GM18909 (cell line): ENCODE results near the gene PIK3R6.

Experiments used
- ATAC-seq: cut with Tn5 transposase; IDR thresholded peaks from one replicate; pipeline ENCODE4 v1.9.1; 2021; ENCODE audit warnings: mild to moderate bottlenecking; ENCODE audit not compliant: unreplicated experiment, poor library complexity

PIK3R6 gene

DNA sequence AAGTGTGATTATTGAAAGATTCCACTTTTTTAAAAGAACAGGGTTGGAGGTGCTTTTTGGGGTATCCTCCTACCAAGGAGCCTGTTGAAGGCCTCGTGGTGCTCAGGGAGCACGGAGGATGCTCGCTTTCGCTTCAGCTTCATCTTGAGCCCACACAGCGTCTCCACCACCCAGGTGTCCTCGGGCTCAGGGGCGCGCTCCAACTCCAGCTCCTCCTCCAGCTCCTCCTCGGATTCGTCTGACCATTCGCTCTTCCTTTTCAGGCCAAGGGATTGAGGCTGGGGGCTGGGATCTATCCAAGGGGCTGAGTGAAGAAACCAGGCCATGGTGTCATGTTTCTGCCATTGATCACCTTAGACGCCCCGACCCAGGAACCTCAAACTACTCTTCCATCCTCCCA lies 110.3 kb downstream of the PIK3R6 start:
- ATAC-seq = no peak

DNA sequence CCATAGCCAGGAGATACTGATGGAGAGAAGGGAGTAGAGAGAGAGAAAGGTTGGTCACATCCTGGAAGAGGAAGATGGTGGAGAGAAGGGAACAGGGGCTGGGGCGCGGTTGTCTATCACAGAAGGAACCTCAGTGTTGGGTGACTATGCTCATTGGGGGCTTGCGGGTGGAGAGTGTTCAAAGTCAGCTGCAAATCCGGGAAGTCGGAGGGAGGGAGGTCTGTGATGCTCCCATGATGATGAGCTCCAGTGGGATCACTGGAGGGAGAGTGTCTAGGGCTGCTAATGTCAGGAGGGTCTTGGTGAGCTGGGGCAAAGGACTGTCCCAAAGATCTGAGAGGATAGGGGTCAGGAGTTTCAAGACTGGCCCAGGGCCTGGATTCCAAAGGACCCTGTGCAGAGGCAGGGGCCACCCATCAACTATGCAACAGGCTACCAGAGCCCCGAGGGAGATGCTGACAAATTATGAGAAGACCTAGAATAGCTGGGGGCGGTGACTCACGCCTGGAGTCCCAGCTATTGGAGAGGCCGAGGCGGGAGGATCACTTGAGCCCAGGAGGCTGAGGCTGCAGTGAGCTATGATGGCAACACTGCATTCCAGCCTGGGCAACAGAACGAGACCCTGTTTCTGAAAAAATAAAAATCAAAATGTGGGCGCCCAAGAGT lies 111.8 kb downstream of the PIK3R6 start:
- no peak for ATAC-seq

DNA sequence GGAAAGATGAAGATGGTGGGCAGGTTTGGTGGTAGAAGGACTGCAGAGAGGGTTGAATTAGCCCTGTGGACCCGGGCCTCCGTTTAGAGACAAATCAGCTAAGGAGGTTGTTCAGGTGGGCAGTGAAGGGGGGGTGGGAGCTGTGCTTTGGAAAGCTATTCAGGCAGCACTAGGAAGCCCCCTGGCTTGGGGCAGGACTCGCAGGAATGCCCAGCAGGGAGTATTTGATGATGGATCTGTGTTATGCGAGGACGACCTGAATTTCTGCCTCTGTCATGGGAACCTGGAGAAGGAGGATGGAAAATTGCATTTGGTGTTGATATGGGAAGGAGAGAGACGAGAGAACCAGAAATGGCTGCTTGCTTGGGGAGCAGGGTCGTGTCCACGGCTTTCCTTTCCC lies 112.6 kb downstream of the PIK3R6 start:
- no peak for ATAC-seq

DNA sequence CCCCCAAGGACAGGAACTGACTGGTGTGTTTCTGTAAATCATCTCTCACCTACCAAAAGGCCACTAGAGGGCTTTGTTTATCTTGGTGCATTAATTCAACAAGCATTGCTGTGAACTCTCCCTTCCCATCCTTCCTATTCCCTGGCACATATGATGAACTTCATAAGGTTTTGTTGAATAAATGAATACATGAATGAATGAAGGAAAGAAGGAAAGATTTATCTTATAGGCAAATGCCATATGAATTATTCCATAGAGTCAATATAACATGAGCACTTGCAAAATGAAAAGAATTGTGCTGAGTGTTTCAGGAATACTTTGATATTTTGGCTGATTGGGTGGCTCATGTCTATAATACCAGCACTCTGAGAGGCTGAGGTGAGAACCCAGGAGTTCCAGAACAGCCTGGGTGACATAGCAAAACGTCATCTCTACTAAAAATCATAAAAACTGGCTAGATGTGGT lies 113.5 kb downstream of the PIK3R6 start:
- no peak for ATAC-seq

DNA sequence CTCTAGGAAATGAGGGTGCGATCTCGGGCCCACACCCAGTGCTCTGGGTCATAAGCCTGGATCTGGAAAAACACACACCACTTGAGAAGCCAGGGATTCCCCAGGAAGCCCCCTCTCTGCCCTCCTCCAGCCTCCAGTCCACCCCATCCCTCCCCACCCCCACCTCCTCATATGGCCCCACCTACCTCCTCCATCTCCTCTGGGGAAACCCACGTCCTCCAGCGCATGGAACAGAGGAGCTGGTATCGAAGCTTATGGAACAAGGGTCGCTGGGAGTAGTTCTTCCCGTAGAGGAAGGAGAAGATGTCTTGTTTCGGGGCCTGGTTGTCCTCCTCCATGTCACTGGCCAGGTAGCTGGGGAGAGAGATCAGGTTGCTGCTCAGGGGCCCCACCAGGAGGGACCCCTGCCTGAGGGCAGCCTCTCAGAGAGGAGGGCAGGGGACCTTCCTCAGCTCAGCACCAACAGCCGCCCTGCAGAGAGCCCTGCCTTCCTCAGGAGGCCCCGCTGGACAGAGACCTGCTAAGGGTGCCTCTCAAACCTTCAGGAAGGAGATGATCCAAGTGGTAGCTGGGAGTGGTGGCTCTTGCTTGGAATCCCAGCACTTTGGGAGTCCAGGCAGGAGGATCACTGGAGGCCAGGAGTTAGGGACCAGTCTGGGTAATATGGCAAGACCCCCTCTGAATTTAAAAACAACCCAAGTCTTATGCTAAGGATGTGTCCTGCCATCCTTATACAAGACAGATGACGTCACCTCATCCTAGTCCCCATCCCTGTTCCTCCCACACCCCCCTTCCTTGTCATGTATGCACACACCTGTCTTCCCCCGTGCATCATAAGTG lies 114.1 kb downstream of the PIK3R6 start:
- ATAC-seq = no peak
